Right lobe of liver (tissue), 4 donors: ENCODE results near the gene KRTAP2-2.

Experiments
- CTCF ChIP-seq, 4 donors: fragments of 200-600 bp in 3 of 4; fragments of 450-650 bp in 1 of 4; IDR thresholded peaks; one replicate each; pipeline versions ENCODE4 v1.5.1 to v1.8.0; 2016 to 2022; ENCODE audit warnings: antibody characterized with exemption in 4 of 4, mild to moderate bottlenecking in 2 of 4
- POLR2A ChIP-seq: fragments of 450-650 bp; IDR thresholded peaks from one replicate; pipeline ENCODE4 v1.6.1; 2017; ENCODE audit warnings: antibody characterized with exemption, mild to moderate bottlenecking
- donor health status: DM: no; HTN: no; CAD: no.
- donor health status: DM: no; HTN: no; CAD: no.
- donor health status: DM: no; HTN: yes; CAD: no.

- TF ChIP-seq CTCF (IDR thresholded peaks at IDR 0.05) (no peak), POLR2A (no peak)
Measured at GRCh38 chr17:41029633-41030245, 25.3 kb downstream of the KRTAP2-2 start, which contains the start of gene KRTAP1-4.
